ENCODE data around the gene CCDC136.

- no peak for TF ChIP-seq USF2 (IDR thresholded peaks at IDR 0.05; ENCODE audit: borderline replicate concordance, low read depth, low read length)
- no peak for TF ChIP-seq TCF12 (IDR thresholded peaks at IDR 0.05)
- TF ChIP-seq, protein P1, sequence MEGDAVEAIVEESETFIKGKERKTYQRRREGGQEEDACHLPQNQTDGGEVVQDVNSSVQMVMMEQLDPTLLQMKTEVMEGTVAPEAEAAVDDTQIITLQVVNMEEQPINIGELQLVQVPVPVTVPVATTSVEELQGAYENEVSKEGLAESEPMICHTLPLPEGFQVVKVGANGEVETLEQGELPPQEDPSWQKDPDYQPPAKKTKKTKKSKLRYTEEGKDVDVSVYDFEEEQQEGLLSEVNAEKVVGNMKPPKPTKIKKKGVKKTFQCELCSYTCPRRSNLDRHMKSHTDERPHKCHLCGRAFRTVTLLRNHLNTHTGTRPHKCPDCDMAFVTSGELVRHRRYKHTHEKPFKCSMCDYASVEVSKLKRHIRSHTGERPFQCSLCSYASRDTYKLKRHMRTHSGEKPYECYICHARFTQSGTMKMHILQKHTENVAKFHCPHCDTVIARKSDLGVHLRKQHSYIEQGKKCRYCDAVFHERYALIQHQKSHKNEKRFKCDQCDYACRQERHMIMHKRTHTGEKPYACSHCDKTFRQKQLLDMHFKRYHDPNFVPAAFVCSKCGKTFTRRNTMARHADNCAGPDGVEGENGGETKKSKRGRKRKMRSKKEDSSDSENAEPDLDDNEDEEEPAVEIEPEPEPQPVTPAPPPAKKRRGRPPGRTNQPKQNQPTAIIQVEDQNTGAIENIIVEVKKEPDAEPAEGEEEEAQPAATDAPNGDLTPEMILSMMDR (IDR thresholded peaks at IDR 0.05): no peak
Observed at GRCh38 chr7:128837521-128837921, 45.8 kb downstream of the CCDC136 start.
